Measurements from ENCODE around the gene HS3ST1.
A peak's percentile ranks its signal among the peaks of the same experiment; 100 is the strongest.

HS3ST1 gene

GRCh38 chr4:11428231-11428898 is at the start of gene HS3ST1:
Gene HS3ST1 (minus strand): TSS chr4:11428894. CDS start chr4:11400005, 28,889 bp downstream.
- peak; percentile 13 for DNase-seq
- no peaks in the 10 kb centered on the region for H3K36me3 Mint-ChIP-seq (ENCODE audit: low read depth)
- no peak within 1 kb of the TSS for H3K27ac Mint-ChIP-seq
- peaks cover 70% of the 10 kb centered on the region for H3K27me3 Mint-ChIP-seq (ENCODE audit: low read depth, poor library complexity)
- H3K4me3 Mint-ChIP-seq, result peak within 1 kb of the TSS; percentile 81
- no peak for TF ChIP-seq CTCF (IDR thresholded peaks at IDR 0.05)
- peaks cover 22% of the 10 kb centered on the region for H3K4me1 Mint-ChIP-seq
- H3K9me3 Mint-ChIP-seq, result no peaks in the 10 kb centered on the region

- TF ChIP-seq CTCF (IDR thresholded peaks at IDR 0.05), result no peak
- no peaks in the 10 kb centered on the region for H3K27me3 Mint-ChIP-seq (ENCODE audit: low read depth, poor library complexity)
- no peaks in the 10 kb centered on the region for H3K9me3 Mint-ChIP-seq
- no peaks in the 10 kb centered on the region for H3K4me1 Mint-ChIP-seq
- H3K36me3 Mint-ChIP-seq (ENCODE audit: low read depth), result no peaks in the 10 kb centered on the region
- no peak overlapping the region for H3K4me3 Mint-ChIP-seq
- no peak overlapping the region for H3K27ac Mint-ChIP-seq
- no peak for DNase-seq
Observed at GRCh38 chr4:11475871-11476270, 47.2 kb upstream of the HS3ST1 start.

- H3K27ac Mint-ChIP-seq, result no peak overlapping the region
- no peaks in the 10 kb centered on the region for H3K9me3 Mint-ChIP-seq
- no peak for DNase-seq
- no peak for TF ChIP-seq CTCF (IDR thresholded peaks at IDR 0.05)
- H3K4me1 Mint-ChIP-seq, result no peaks in the 10 kb centered on the region
- no peaks in the 10 kb centered on the region for H3K36me3 Mint-ChIP-seq (ENCODE audit: low read depth)
- no peaks in the 10 kb centered on the region for H3K27me3 Mint-ChIP-seq (ENCODE audit: low read depth, poor library complexity)
- no peak overlapping the region for H3K4me3 Mint-ChIP-seq
Observed at GRCh38 chr4:11474146-11474545, 45.5 kb upstream of the HS3ST1 start.

- no peaks in the 10 kb centered on the region for H3K27me3 Mint-ChIP-seq (ENCODE audit: low read depth, poor library complexity)
- no peak overlapping the region for H3K4me3 Mint-ChIP-seq
- no peak for DNase-seq
- H3K9me3 Mint-ChIP-seq, result no peaks in the 10 kb centered on the region
- H3K4me1 Mint-ChIP-seq, result no peaks in the 10 kb centered on the region
- no peaks in the 10 kb centered on the region for H3K36me3 Mint-ChIP-seq (ENCODE audit: low read depth)
- no peak overlapping the region for H3K27ac Mint-ChIP-seq
- no peak for TF ChIP-seq CTCF (IDR thresholded peaks at IDR 0.05)
Observed at GRCh38 chr4:11472535-11472934, 43.8 kb upstream of the HS3ST1 start.

- Mint-ChIP-seq H3K27ac (no peak overlapping the region), H3K27me3 (ENCODE audit: low read depth, poor library complexity) (no peaks in the 10 kb centered on the region), H3K4me3 (no peak overlapping the region), H3K9me3 (no peaks in the 10 kb centered on the region), H3K4me1 (no peaks in the 10 kb centered on the region), H3K36me3 (ENCODE audit: low read depth) (no peaks in the 10 kb centered on the region)
- no peak for TF ChIP-seq CTCF (IDR thresholded peaks at IDR 0.05)
- no peak for DNase-seq
Observed at GRCh38 chr4:11471618-11472017, 42.9 kb upstream of the HS3ST1 start.

GRCh38 chr4:11471046-11471441 is 42.4 kb upstream of the HS3ST1 start:
- no peaks in the 10 kb centered on the region for H3K4me1 Mint-ChIP-seq
- DNase-seq, result no peak
- H3K36me3 Mint-ChIP-seq (ENCODE audit: low read depth), result no peaks in the 10 kb centered on the region
- TF ChIP-seq CTCF (IDR thresholded peaks at IDR 0.05), result no peak
- H3K9me3 Mint-ChIP-seq, result no peaks in the 10 kb centered on the region
- H3K27ac Mint-ChIP-seq, result no peak overlapping the region
- no peak overlapping the region for H3K4me3 Mint-ChIP-seq
- no peaks in the 10 kb centered on the region for H3K27me3 Mint-ChIP-seq (ENCODE audit: low read depth, poor library complexity)

Data from nephron progenitor cell (in vitro differentiated cells).